ENCODE data around the gene ARL14EP.

The ARL14EP gene

GRCh38 chr11:30326906-30327305 lies 4.0 kb downstream of the ARL14EP start:
- no peak for DNase-seq (ENCODE audit: low read depth in 2 of 2)

DNA sequence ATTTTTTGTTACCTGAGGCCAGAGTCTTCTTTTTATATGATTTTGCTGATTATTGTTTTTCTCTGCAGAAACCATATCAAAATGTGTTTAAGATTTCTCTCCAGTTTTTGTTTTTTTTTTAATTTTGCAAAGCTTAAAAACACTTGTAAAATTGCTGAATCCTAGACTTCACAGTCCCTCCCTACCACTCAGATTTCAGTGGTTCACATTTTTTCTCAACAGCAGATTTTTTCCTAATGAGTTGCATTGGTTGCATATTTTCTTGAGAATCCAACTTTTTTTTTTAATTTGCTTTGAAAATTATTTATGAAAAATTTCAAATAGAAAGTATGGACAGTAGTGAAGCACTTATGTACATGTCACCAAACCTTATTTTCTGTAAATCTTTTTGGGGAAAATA lies 5.8 kb downstream of the ARL14EP start:
- no peak for DNase-seq (ENCODE audit: low read depth in 2 of 2)

DNA sequence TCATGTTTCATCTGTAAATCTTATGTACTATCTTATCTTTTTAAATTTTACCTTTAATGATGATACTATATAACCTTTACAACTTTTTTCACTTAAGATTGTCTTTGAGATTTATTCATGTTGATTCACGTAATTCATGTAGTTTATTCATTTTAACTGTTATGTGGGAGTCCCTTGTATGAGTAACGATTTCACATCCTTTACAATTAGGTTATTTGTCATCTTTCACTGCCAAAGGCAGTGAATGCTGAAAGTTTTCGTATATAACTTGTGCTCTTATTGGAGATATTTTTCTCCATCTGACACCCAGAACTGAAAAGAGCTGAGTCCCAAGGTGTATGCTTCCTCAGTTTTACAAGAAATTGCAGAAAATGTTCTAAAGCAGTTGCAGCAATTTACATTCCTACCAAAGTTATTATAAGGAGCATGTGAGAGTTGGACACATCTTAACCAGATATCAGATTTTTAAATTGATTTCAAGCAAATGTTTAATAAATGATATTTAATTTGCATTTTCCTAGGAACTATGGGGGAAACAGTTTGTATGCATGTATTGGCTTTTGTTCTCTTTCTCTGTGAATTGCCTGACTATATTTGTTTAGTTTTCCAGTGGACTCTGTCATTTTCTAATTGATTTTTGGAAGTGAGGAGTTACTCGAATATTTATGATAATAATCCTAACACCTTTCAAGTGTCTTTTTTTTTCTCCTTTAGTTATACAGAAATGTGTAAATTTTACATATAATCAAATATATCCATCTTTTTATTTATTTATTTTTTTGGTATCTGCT lies 6.4 kb downstream of the ARL14EP start:
- DNase-seq (ENCODE audit: low read depth in 2 of 2), result no peak

DNA sequence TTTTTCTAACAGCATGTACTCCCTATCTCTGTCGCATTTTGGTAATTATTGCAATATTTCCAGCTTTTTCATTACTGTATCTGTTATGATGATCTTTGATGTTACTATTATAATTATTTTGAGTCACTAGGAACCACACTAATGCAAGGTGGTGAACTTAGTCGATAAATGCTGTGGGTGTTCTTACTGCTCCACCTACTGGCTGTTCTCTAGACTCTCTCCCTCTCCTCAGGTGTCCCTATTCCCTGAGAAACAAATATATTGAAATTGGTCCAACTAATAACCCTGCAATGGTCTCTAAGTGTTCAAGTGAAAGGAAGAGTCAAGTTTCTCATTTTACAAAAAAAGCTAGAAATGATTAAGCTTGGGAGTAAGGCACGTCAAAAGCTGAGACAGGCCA lies 10.5 kb downstream of the ARL14EP start:
- DNase-seq (ENCODE audit: low read depth in 2 of 2), result no peak

GRCh38 chr11:30342736-30343166 lies 19.8 kb downstream of the ARL14EP start:
- no peak for DNase-seq (ENCODE audit: low read depth in 2 of 2)

DNA sequence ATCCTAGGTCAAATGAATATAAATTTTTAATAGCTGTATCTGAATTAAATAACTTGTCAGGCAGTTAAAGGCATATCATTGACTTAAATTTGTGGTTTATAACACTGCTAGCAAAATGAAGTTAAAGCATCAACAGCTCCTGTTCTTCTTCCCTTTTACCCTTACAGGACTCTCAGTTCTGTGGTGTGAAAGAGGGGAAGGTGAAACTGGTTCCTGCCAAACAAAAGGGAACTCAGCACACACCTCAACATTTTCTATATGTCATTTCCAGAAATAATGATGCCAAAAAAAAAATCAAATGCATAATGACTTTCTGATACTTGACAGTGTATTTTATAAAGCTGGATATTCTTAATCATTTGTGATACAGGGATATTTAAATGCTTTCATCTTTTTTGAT lies 21.2 kb downstream of the ARL14EP start:
- no peak for DNase-seq (ENCODE audit: low read depth in 2 of 2)

DNA sequence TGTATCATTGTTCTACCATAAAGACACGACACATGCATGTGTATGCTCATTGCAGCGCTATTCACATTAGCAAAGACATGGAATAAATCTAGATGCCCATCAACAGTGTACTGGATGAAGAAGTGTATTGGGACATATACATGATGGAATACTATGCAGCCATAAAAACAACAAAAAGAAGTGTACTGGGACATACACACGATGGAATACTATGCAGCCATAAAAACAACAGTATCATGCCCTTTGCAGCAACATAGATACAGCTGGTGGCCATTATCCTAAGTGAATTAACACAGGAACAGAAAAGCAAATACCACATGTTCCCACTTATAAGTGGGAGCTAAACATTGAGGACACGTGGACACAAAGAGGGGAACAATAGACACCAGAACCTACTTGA lies 22.7 kb downstream of the ARL14EP start:
- DNase-seq (ENCODE audit: low read depth in 2 of 2), result no peak

DNA sequence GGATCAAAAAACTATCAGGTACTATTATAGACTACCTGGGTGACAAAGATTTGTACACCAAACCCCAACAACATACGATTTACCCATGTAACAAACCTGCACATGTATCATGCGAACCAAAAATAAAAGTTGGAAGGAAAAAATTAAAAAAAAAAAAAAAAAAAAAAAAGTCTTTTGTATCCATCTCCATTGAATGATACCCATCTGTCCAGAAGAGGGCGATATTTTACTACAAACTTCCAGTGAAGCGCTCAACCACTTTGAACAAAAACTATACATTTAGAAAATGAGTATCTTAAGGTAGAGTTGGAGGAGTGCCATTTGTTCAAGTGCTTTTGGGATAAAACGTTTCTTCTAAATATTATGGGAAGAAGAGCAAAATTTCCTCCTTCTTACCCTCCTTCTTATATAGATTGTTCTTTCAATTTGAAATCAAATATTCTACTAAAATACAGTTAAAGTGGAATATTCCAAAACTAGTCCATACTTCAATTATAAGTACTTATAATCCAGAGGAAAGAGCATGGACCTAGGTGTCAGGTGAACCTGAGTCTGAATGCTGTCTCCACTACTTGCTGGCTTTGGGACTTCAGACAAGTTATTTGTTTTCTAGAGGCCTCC lies 23.3 kb downstream of the ARL14EP start:
- DNase-seq (ENCODE audit: low read depth in 2 of 2), result no peak

DNA sequence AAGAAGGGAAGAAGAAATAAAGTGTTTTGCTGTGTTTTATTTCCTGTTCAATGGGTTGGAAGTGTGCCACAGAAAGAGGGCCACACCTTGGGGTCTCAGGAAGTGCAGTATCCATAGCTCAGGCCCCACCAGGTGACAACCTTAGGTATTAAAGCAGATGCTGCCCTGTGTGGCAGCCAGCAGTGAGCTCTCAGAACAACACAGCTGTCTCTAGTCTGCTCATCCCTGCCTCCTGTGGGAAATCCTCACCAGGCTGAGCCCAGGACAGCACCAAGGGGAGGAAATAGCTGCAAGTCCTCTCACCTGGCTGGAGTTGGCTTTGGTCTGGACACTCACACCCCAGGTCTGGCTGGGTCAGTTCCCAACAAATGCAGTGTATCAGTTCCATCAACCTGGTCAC lies 25.1 kb downstream of the ARL14EP start:
- DNase-seq (ENCODE audit: low read depth in 2 of 2), result no peak

GRCh38 chr11:30349885-30350284 lies 27.0 kb downstream of the ARL14EP start:
- no peak for DNase-seq (ENCODE audit: low read depth in 2 of 2)

DNA sequence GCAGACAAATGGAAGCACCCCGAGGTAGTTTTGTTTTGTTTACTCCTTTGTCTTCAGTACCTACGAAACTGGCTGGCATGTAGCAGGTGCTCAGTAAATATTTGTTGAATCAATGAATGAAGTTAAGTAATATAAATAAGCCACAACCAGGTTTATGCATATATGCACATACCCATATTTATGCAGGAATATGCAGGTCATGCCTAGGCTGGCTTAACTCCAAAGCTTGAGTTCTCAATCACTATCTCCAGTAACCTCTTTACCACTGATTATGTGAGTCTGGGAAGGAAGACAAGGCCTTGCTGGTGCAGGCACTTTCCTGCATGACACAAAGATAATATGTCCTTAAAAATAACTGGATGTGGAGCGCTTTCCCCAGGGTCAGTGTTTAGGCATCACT lies 27.5 kb downstream of the ARL14EP start:
- no peak for DNase-seq (ENCODE audit: low read depth in 2 of 2)

GRCh38 chr11:30351061-30351460 lies 28.2 kb downstream of the ARL14EP start:
- DNase-seq (ENCODE audit: low read depth in 2 of 2), result no peak

GRCh38 chr11:30356391-30356790 lies 33.5 kb downstream of the ARL14EP start:
- no peak for DNase-seq (ENCODE audit: low read depth in 2 of 2)

DNA sequence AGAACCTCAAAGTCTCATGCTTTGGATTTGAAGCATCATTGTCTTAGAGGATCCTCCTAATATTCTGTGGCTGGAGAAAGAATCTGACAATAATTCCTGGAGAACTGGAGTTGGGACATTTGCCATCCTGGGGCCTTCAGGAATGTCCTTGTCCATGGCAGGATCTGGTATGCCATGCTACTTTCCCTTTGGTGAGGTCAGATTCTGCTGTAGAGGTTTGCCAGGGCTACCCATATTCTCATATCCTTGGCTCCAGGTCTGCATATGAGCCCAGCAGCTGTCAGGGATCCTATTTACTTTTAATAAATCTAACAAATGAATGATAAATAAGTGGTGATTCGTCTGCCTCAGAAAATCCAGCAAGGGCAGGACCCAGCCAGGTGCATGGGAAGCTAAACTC lies 35.0 kb downstream of the ARL14EP start:
- DNase-seq (ENCODE audit: low read depth in 2 of 2), result no peak

GRCh38 chr11:30358536-30358935 lies 35.6 kb downstream of the ARL14EP start:
- DNase-seq (ENCODE audit: low read depth in 2 of 2), result no peak

DNA sequence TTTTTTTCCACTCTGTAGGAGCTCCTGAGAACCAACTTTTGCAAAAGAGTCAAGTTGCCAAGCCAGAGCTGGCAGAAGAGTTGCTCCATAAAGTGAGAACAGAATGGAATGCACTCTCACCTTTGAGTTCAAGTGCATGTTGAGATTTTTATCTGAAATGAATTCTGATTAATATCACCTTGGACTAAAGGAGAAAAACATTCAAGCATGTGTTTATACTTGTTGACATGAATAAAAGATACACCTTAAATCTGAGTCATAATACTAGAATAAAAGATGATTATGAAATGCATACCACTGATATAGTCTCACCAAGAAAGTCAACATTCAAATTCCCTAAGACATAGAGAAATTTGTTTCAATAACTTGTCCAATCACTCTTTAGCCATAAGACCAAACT lies 37.8 kb downstream of the ARL14EP start:
- no peak for DNase-seq (ENCODE audit: low read depth in 2 of 2)

- no peak for DNase-seq (ENCODE audit: low read depth in 2 of 2)
Measured at GRCh38 chr11:30364139-30364836, 41.4 kb downstream of the ARL14EP start.

GRCh38 chr11:30364837-30365482 lies 42.1 kb downstream of the ARL14EP start:
- DNase-seq (ENCODE audit: low read depth in 2 of 2), result no peak

DNA sequence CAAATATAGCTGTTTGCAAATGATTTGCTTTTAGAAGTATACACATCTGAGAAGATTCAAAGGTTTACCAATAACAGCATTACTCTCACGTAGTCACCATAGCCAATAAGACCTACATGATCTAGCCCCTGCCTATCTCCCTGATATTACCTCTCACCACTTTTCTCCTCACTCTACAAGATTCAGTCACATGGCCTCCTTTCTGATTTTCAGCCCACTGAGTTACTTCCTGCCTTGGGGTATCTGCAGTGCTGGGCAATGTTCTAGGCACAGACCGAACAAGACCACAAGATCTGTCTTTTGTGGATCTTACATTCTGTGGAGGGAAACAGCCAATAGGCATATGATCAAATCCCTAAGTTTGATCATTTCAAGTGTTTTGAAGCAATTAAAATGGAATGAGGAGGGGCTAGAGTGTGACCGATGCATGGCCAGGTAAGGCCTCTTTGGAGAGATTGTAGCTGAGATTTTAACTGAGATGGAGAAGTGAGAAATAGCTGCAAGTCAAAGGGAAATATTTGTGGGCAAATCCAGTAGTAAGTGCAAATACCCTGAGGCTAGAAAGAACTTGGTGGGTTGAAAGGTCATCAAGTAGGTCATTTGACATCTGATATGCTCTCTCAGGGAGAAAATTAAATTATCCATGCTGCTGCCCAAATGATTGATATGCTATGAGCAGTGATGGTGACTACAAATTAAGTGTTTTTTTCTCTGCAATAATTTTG lies 43.1 kb downstream of the ARL14EP start:
- no peak for DNase-seq (ENCODE audit: low read depth in 2 of 2)

DNA sequence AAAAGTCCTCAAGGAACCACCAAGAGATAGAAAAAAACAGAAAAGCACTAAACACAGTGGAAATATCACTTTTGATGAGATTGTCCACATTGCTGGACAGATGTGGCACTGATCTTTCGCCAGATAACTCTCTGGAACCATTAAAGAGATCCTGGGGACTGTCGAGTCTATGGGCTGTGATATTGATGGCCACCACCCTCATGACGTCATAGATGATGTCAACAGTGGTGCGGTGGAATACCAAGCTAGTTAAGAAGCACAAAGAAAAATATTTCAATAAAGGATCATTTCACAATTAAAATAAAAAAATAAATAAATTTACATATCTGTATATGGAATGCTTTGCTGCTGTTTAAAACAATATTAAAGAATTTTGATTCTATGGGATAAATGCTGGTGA lies 45.5 kb downstream of the ARL14EP start:
- DNase-seq (ENCODE audit: low read depth in 2 of 2), result no peak

GRCh38 chr11:30370164-30370563 lies 47.3 kb downstream of the ARL14EP start:
- DNase-seq (ENCODE audit: low read depth in 2 of 2), result no peak

GRCh38 chr11:30377347-30377746 lies 54.4 kb downstream of the ARL14EP start:
- no peak for DNase-seq (ENCODE audit: low read depth in 2 of 2)

Measured in stimulated activated CD8-positive, alpha-beta memory T cell treated with anti-CD3 and anti-CD28 coated beads, Interleukin-15, amount 100 ng/mL, for 4 hours (primary cell).